Mesendoderm (in vitro differentiated cells): Measurements from ENCODE around the gene CALM1.

ENCODE experiments used
- DNase-seq: peaks from one replicate; pipeline ENCODE4 v3.0.0; 2013
- H2AK5ac ChIP-seq: 2 replicates; pipeline ENCODE4 v1.6.1; 2013; ENCODE audit warnings: low read length, inconsistent platforms
- H2BK120ac ChIP-seq: 2 replicates; pipeline ENCODE4 v1.6.1; 2013; ENCODE audit warnings: low read depth, mild to moderate bottlenecking, low read length, moderate library complexity, mixed read lengths
- H2BK15ac ChIP-seq: replicated peaks from 2 replicates; pipeline ENCODE4 v1.6.1; 2013; ENCODE audit warnings: low read depth, mild to moderate bottlenecking, moderate library complexity
- H2BK5ac ChIP-seq: 2 replicates; pipeline ENCODE4 v1.6.1; 2013; ENCODE audit warnings: low read length, inconsistent platforms
- H3K18ac ChIP-seq: 2 replicates; pipeline ENCODE4 v1.6.1; 2013; ENCODE audit warnings: mild to moderate bottlenecking, low read length, mixed read lengths
- H3K23ac ChIP-seq: one replicate; pipeline ENCODE4 v1.6.1; 2013; ENCODE audit warnings: low read length
- H3K27ac ChIP-seq: 2 replicates; pipeline ENCODE4 v1.5.1; 2013; ENCODE audit warnings: low read depth, mild to moderate bottlenecking, inconsistent platforms, low read length, moderate library complexity
- H3K27me3 ChIP-seq: 2 replicates; pipeline ENCODE4 v1.6.1; 2013; ENCODE audit warnings: low read length, control low read depth, mild to moderate bottlenecking, inconsistent platforms; ENCODE audit not compliant: insufficient read depth, poor library complexity
- H3K36me3 ChIP-seq: 2 replicates; pipeline ENCODE4 v1.6.1; 2013; ENCODE audit warnings: low read length, inconsistent platforms; ENCODE audit not compliant: control insufficient read depth, insufficient read depth
- H3K4ac ChIP-seq: one replicate; pipeline ENCODE4 v1.6.1; 2013; ENCODE audit warnings: low read depth, mild to moderate bottlenecking, low read length, moderate library complexity
- H3K4me1 ChIP-seq: 2 replicates; pipeline ENCODE4 v1.6.1; 2013; ENCODE audit warnings: low read depth, low read length, inconsistent platforms; ENCODE audit not compliant: control insufficient read depth
- H3K4me2 ChIP-seq: 2 replicates; pipeline ENCODE4 v1.6.1; 2013; ENCODE audit warnings: low read length
- H3K4me3 ChIP-seq: 2 replicates; pipeline ENCODE4 v1.5.1; 2013; ENCODE audit warnings: mild to moderate bottlenecking, low read length
- H3K56ac ChIP-seq: one replicate; pipeline ENCODE4 v1.6.1; 2013; ENCODE audit warnings: low read length
- H3K79me1 ChIP-seq: 2 replicates; pipeline ENCODE4 v1.6.1; 2013; ENCODE audit warnings: low read length, inconsistent platforms
- H3K79me2 ChIP-seq: 2 replicates; pipeline ENCODE4 v1.6.1; 2013; ENCODE audit warnings: mild to moderate bottlenecking, low read length; ENCODE audit not compliant: control insufficient read depth, insufficient read depth
- H3K9ac ChIP-seq: 2 replicates; pipeline ENCODE4 v1.6.1; 2013; ENCODE audit warnings: low read length, inconsistent platforms
- H4K5ac ChIP-seq: one replicate; pipeline ENCODE4 v1.6.1; 2013; ENCODE audit warnings: low read length
- H4K8ac ChIP-seq: one replicate; pipeline ENCODE4 v1.6.1; 2013; ENCODE audit warnings: low read depth, mild to moderate bottlenecking, control low read depth, low read length, moderate library complexity
- WGBS: extraction: QIAGEN DNeasy Blood & Tissue Kit; methylation state at CpG from one replicate; pipeline ENCODE4 v1.1.7; 2013; ENCODE audit warnings: low lambda C conversion rate, missing lambda C conversion rate; ENCODE audit not compliant: insufficient coverage; ENCODE audit errors: extremely low coverage; 5-methylcytosine and 5-hydroxymethylcytosine counted together

CALM1 gene

DNA sequence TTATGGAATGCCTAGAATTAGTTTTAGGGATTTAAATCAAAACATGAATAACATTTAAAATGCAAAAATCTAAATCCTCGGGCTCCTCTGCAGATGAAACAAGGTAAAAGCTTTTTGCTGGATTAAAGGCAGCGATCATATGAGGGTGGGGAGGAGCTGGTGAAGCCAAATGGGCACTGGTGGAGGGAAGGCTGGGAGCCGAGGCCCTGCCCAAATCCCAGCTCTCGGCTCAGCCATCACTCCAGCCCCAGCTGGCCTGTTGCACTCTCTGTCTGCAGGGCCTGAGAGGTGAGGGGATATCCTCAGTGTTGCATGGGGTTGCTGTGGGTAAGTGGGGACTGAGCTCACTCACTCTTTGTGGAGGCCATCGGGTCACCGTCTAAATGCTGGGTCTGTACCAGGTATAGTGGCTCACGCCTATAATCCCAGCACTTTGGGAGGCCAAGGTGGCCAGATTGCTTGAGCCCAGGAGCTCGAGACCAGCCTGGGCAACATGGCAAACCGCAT is 28.6 kb downstream of the CALM1 start:
- H3K56ac ChIP-seq: no peak overlapping the region
- no peaks in the 10 kb centered on the region for H3K27me3 ChIP-seq
- H3K79me1 ChIP-seq: no peaks in the 10 kb centered on the region
- WGBS: no CpG with 5 or more reads among the region's 9 CpGs
- H3K4me1 ChIP-seq: no peaks in the 10 kb centered on the region
- H3K4ac ChIP-seq: no peak overlapping the region
- no peak overlapping the region for H3K4me2 ChIP-seq
- H3K18ac ChIP-seq: no peak overlapping the region
- H2BK120ac ChIP-seq: no peak overlapping the region
- no peaks in the 10 kb centered on the region for H3K79me2 ChIP-seq
- H4K8ac ChIP-seq: no peak overlapping the region
- no peak overlapping the region for H2BK15ac ChIP-seq
- no peak overlapping the region for H3K27ac ChIP-seq
- DNase-seq: no peak
- no peak overlapping the region for H3K23ac ChIP-seq
- no peak overlapping the region for H4K5ac ChIP-seq
- no peak overlapping the region for H2BK5ac ChIP-seq
- H3K36me3 ChIP-seq: no peaks in the 10 kb centered on the region
- no peak overlapping the region for H3K4me3 ChIP-seq
- H2AK5ac ChIP-seq: no peak overlapping the region
- H3K9ac ChIP-seq: no peak overlapping the region

GRCh38 chr14:90426031-90426540 is 29.3 kb downstream of the CALM1 start:
- Histone ChIP-seq H3K27me3 (no peaks in the 10 kb centered on the region), H3K4me3 (no peak overlapping the region), H2BK15ac (no peak overlapping the region), H2AK5ac (no peak overlapping the region), H2BK120ac (no peak overlapping the region), H3K79me1 (no peaks in the 10 kb centered on the region), H4K5ac (no peak overlapping the region), H4K8ac (no peak overlapping the region), H3K9ac (no peak overlapping the region), H3K27ac (no peak overlapping the region), H2BK5ac (no peak overlapping the region), H3K23ac (no peak overlapping the region), H3K79me2 (no peaks in the 10 kb centered on the region), H3K4ac (no peak overlapping the region), H3K4me2 (no peak overlapping the region), H3K56ac (no peak overlapping the region), H3K36me3 (no peaks in the 10 kb centered on the region), H3K4me1 (no peaks in the 10 kb centered on the region), H3K18ac (no peak overlapping the region)
- WGBS: no CpG with 5 or more reads among the region's 10 CpGs
- no peak for DNase-seq

DNA sequence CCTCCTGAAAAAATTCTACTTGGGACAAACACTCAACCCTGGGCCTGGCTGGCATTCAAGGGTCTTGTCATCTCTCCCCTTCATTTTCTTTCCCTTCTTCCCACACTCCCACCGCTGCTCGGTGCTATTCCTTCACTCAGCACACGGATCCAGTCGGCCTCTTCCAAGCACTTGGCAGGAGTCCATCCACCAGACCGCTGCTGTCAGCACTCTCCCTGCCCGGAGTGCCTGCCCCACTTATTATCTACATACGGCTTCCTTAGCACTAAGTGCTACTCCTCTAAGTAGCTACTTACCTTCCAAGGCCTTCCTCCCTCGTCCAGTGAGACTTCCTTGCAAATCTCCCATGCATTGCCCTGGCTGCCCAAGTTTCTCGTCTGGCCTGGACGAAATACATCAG is 29.8 kb downstream of the CALM1 start:
- Histone ChIP-seq H3K4me3 (no peak overlapping the region), H2AK5ac (no peak overlapping the region)
- DNase-seq: no peak

DNA sequence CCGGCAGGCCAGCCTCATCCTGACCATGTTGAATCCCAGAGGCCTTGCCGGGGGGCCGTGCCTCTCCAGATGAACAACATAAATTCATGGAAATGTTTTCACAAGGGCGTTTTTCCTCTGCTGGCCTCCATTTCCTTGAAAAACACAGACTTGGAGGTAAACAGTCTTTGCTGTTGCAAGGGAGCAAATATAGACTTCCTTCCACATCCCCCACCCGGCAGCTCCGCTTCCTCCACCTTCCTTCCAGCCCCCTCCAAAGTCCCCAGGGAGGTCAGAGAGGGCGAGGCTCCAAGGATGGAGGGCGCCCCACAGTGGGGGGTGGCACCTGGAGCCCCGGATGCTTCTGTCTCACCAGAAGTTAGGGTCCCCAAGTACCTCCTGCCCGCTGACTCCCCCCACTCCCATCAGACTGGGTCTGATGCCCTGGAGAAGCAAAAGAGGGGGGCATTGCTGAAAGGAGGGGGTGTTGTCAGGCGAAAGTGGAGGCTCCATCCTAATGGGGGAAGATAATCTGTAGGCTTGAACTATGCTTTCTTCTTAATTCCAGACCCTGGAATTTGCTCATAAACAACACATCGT is 31.1 kb downstream of the CALM1 start:
- H2BK5ac ChIP-seq: no peak overlapping the region
- no peak overlapping the region for H4K5ac ChIP-seq
- no peak overlapping the region for H3K4ac ChIP-seq
- H3K79me1 ChIP-seq: no peaks in the 10 kb centered on the region
- no peak overlapping the region for H3K56ac ChIP-seq
- H3K79me2 ChIP-seq: no peaks in the 10 kb centered on the region
- H3K4me1 ChIP-seq: no peaks in the 10 kb centered on the region
- no peaks in the 10 kb centered on the region for H3K27me3 ChIP-seq
- H3K18ac ChIP-seq: no peak overlapping the region
- no peak overlapping the region for H2BK15ac ChIP-seq
- H3K23ac ChIP-seq: no peak overlapping the region
- WGBS: no CpG with 5 or more reads among the region's 12 CpGs
- H3K27ac ChIP-seq: no peak overlapping the region
- H4K8ac ChIP-seq: no peak overlapping the region
- DNase-seq: no peak
- no peak overlapping the region for H2AK5ac ChIP-seq
- no peak overlapping the region for H3K4me2 ChIP-seq
- no peak overlapping the region for H3K4me3 ChIP-seq
- H2BK120ac ChIP-seq: no peak overlapping the region
- H3K36me3 ChIP-seq: no peaks in the 10 kb centered on the region
- H3K9ac ChIP-seq: no peak overlapping the region

More for the DNA sequence above, 29.8 kb downstream of the CALM1 start:
- no peak overlapping the region for H3K27ac ChIP-seq
- no peak overlapping the region for H2BK5ac ChIP-seq
- no peak overlapping the region for H3K18ac ChIP-seq
- no peak overlapping the region for H3K4ac ChIP-seq
- no peaks in the 10 kb centered on the region for H3K36me3 ChIP-seq
- H4K5ac ChIP-seq: no peak overlapping the region
- H3K27me3 ChIP-seq: no peaks in the 10 kb centered on the region
- H2BK15ac ChIP-seq: no peak overlapping the region
- H3K4me2 ChIP-seq: no peak overlapping the region
- no CpG with 5 or more reads among the region's 10 CpGs for WGBS
- H2BK120ac ChIP-seq: no peak overlapping the region
- no peak overlapping the region for H4K8ac ChIP-seq
- H3K79me2 ChIP-seq: no peaks in the 10 kb centered on the region
- H3K23ac ChIP-seq: no peak overlapping the region
- H3K56ac ChIP-seq: no peak overlapping the region
- H3K9ac ChIP-seq: no peak overlapping the region
- H3K4me1 ChIP-seq: no peaks in the 10 kb centered on the region
- no peaks in the 10 kb centered on the region for H3K79me1 ChIP-seq

GRCh38 chr14:90428676-90429075 is 31.8 kb downstream of the CALM1 start:
- Histone ChIP-seq H2BK5ac (no peak overlapping the region), H2BK15ac (no peak overlapping the region), H3K36me3 (no peaks in the 10 kb centered on the region), H3K23ac (no peak overlapping the region), H3K9ac (no peak overlapping the region), H3K4me2 (no peak overlapping the region), H3K4me3 (no peak overlapping the region), H3K27me3 (no peaks in the 10 kb centered on the region), H4K5ac (no peak overlapping the region), H3K56ac (no peak overlapping the region), H3K4ac (no peak overlapping the region), H3K18ac (no peak overlapping the region), H4K8ac (no peak overlapping the region), H3K79me1 (no peaks in the 10 kb centered on the region), H2BK120ac (no peak overlapping the region), H3K4me1 (no peaks in the 10 kb centered on the region), H3K79me2 (no peaks in the 10 kb centered on the region), H3K27ac (no peak overlapping the region), H2AK5ac (no peak overlapping the region)
- no peak for DNase-seq
- WGBS: no CpG with 5 or more reads among the region's 2 CpGs

GRCh38 chr14:90429236-90429635 is 32.4 kb downstream of the CALM1 start:
- Histone ChIP-seq H2BK120ac (no peak overlapping the region), H3K4ac (no peak overlapping the region), H4K5ac (no peak overlapping the region), H3K36me3 (no peaks in the 10 kb centered on the region), H3K4me3 (no peak overlapping the region), H3K27me3 (no peaks in the 10 kb centered on the region), H3K9ac (no peak overlapping the region), H3K4me1 (no peaks in the 10 kb centered on the region), H3K23ac (no peak overlapping the region), H2BK15ac (no peak overlapping the region), H3K79me2 (no peaks in the 10 kb centered on the region), H3K79me1 (no peaks in the 10 kb centered on the region), H2AK5ac (no peak overlapping the region), H3K27ac (no peak overlapping the region), H3K56ac (no peak overlapping the region), H4K8ac (no peak overlapping the region), H3K18ac (no peak overlapping the region), H2BK5ac (no peak overlapping the region), H3K4me2 (no peak overlapping the region)
- no peak for DNase-seq
- no CpG with 5 or more reads among the region's 3 CpGs for WGBS
